Smooth muscle cell of the brain vasculature (primary cell): ENCODE measurements around the gene INHBB.
"Not testable (repeated sequence)": the region's sequence is repeated elsewhere in the genome, so short reads cannot be mapped to it uniquely, and the experiment has no call there.

Experiments
- DNase-seq: peaks from one replicate; pipeline ENCODE4 v3.0.0-alpha.2; 2012; ENCODE audit warnings: low read depth, low spot score

INHBB gene

DNA sequence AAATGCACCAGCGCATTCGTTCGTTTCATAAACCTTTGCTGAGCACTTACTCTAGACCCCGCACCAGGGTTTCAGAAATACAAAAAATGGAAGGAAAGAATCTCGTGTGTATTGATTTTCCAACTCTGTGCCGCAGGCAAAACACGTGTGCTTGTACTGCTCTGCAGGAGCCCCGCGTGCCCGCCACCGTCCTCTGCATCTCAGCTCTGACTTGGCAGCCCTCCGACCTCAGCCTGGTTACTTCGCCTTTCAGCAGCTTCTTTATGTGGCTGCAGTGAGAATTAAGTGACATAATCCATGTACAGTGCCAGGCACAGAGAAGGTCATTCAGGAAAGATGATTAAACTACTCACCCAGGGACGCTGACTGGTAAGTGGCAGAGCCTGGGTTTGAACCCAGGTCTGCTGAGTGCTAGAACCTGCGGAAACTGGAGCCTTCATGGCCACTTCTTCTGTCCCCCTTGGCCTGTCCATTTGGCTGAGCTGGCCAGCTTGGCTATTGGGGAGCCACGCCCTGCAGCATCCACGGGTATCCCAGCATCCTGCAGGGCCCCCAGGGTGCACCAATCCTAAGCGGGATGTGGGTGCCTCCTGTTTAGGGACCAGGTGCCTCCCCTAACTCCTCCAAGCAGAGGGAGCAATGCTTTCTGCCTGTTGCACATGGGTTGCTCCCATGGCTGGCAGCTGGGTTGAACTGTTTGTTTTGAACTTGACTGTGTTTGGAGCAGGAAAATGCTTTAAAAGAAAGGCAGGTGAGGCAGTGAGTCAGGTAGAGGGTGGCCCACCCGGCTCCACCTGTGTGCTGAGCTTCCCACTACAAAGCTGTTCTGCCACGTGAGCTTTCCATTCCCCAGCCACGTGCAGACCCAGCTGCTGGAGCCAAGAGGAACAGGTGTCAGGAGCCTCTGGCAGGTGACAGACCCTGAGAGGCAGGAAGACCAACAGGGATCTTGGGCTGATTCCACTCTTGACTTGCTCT, 34.3 kb downstream of the INHBB start:
- no peak for DNase-seq

DNA sequence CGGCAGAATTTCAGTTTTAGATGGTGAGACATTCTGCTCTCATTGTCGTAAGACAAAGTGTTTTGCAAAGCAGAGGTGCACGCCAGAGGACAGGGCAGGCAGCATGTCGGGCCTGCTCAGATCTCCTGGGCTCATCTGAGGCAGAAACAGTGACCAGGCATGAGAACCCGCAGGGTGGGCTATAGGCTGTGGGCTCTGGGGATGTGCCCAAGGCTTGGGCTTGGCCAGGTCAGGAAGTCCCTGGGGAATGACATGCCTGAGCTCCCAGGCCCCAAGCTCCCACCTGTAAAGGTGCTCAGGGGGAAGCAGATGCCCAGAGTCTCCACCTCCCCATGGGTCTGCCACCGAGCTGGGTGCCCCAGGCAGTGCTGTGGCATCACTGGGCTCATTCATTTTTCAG, 35.3 kb downstream of the INHBB start:
- DNase-seq: no peak

DNA sequence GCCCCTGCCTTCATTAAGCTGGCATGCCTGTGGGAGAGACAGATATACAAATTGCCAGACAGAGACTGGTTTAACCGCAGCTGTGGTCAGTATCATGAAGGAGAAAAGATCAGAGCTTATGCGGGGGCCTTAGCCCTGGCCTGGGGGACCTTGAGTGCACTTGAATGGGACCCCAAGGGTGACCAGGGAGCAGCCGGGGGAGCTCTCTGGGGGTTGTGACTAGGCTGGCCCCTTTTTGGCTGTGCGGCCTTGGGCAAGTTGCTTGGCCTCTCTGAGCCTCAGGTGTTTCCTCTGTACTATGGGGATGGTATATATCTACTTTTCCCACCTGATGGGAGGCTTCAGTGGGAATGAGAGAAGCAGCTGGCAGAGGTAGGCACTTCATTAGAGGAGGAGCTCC, 35.7 kb downstream of the INHBB start:
- DNase-seq: no peak

DNA sequence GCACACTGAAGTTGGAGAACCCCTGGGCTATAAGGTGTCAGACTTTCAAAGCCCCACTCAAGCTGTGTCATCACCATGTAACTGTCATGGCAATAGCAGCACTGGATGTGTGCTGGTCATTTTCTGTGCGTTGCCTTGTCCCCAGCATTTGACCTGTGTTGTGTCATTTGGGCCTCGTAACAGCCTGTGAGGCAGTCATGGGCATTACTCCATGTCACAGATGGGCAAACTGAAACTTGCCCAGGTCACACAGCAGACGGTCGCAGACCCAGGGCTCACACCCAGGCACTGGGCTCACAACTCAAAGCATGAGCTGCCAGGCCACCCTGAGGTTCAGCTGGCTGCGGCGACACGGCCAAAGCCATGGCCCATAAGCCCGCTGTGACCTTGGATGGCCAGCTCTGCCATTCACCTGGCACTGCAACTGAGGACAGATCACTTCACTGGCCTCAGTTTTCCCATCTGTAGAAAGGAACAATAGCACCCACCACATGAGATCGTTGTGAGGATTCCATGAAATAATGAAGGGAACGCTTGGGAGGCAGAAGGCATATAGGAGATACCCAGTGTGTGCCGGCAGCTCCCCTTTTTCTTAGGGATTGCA, 36.7 kb downstream of the INHBB start:
- DNase-seq: no peak

DNA sequence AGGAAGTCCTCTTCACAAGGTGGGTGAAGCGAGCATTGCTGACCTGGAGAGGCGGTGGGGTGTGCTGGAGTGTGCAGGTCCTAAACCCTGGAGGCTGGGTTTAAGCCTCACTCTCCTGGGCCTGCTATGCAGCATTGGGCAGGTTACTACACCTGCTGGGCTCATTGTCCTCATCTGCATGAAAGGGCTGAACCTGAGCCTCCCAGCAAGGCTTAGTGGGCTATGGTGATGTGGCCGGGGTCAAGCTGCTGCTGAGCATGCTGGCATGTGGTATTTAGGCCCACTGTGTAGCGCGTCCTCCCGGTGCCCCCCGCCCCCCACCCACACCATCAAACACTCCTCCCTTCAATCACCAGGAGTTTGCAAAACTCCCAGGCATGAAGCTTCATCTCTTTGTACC, 37.3 kb downstream of the INHBB start:
- DNase-seq: no peak

DNA sequence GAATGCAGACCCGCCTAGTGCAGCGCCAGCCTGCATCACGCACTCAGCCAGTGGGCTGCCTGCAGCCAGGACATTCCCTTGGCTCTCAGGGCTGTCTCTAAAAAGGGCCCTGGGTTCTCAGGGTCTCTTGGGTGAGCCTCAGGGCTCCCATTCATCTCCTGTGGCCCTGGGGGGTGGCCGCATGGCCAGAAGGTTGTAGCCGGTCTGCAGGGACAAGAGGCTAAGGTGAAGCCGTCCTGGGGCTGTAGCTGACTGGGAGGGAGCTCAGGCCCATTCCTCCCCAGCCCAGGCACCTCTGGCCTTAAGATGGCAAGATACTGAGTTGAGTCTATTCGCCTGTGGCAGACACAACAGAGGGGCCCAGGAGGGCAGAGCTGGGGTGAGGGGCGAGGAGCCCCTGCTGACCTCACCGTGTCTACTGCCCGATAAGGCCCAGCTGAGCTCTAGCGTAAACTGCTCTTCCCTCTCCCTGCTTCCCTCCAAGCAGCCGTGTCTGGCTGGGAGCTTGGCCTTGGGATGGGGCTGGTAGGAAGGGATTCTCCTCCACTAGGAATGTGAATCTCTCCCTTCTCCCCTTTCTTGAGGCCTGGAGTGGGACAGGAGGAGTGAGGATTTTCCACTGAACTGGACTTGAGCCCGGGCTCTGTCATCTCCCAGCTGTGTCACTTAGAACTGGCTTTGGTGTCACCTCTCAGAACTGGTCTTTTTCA, 37.9 kb downstream of the INHBB start:
- DNase-seq: no peak

DNA sequence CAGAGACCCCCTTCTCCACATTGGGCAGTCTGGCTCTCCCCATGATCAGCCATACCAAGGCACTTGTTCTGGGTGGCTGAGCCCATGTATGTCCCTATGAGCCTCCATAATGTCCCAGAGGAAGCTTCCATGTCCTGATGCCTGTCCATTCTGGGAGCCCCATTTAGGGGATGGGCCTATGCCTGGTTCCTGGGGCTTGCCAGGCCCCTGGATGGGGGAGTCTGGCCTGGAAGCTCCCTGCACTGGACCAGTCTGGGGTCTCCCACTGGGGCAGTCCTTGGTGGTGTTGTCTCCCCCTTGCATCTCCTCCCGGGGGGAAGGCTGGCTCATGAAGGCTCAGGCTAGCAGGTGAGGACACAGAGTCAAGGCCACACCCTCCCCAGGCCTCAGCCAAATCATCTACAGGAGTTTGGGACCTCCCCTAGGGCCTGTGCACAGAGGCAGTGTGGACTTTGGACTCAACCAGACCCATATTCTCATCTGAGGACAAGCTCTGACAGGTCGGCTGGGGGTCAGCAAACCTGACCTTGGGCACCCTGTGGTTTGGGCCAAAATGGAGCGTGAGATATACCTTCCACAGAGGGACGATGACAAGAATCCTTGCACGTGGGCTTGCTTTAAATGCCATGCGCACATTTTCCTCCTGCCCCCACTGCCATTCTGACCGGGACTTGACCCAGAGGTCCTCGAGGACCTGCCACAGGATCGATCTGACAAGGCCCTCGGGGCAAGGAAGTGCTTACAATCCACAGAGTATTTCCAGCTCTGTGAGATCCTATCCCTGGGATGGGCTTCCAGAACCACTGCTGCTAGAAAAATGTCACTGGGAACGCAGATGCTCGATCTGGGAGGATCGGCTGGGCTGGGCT, 38.8 kb downstream of the INHBB start:
- DNase-seq: no peak

DNA sequence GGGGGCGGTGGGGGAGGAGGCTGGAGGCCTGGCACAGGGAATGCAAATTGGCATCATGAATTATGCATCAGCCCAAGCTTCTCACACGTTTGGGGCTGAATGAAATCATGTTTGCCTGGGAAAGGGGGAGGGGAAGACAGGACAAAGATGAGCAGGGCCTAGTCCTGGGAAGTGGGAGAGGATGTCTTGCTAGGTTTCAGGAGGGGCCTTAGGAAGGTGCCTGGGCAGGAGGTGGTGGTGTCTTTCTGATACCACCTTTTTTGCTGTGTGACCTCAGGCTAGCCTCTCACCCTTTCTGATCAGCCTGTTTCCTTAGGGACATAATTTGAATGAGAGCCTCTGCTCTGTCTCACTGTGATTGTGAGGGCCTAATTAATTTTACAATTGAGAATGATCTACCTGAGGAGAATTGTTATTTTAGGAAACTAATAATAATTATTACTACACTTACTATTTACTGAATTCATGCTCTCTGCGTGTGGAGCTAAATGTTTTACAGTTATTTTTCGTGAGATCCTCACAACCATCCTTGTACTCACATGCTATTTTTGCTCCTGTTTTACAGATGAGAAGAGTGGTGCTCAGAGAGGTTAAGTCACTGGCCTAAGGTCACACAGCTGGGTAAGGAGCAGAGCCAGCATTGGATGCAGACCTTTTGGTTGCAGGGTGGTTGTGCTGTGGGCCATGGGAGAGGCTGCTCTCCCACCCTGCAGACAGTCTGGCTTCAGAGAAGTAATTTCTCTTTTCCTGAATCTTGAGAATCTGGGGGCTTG, 39.6 kb downstream of the INHBB start:
- no peak for DNase-seq

DNA sequence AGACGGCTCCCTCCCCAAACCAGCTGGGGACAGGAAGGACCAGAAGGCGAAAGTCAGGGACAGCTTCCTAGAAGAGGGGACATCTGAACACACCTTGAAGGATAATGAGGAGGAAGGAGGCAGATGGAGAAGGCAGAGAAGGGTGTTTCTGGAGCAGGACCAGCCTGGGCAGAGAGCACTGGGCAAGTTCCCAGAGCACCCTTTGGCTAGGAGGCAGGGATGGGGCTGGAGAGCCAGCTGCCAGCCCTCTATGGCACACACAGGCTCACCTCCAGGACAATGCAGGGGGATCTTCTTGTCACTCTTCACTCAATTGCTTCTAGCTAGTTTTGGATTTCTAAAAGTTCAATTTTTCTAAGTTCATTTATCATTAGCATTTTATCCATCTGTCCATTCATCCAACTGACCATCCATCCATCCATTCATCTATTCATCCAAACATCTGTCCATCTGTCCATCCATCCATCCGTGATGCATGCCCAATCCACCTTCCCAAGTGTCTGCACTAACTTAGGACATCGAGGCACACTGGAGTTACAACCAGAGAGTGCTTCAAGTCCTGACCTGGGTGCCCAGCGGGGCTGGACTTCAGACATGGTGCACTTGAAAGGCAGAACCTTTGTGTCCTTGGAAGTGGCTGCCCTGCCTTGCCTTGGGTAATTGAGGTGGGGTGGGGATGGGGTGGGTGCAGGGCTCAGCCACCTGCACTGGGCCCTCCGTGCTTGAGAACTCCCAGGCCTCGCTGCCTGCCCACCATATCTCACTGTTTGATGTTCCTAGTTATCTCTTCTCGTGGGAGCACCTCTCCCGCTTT, 42.5 kb downstream of the INHBB start:
- DNase-seq: no peak

DNA sequence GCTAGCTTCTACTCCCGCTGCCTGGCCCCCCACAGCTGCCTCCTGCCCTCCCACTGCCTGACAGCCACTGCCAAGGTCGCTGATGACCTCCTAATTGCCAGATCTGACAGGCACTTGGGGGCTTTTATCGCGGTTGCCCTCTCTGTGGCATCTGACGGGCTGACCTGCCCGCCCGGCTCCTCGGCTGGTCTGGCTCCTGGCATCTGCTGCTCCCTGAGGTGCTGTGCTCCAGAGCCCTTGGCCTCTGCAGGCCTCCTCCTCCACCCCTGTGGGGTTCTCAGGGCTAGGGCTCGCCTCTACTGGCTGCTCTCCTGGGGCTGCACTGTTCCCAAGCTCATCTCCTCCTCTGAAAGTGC, 43.1 kb downstream of the INHBB start:
- no peak for DNase-seq

DNA sequence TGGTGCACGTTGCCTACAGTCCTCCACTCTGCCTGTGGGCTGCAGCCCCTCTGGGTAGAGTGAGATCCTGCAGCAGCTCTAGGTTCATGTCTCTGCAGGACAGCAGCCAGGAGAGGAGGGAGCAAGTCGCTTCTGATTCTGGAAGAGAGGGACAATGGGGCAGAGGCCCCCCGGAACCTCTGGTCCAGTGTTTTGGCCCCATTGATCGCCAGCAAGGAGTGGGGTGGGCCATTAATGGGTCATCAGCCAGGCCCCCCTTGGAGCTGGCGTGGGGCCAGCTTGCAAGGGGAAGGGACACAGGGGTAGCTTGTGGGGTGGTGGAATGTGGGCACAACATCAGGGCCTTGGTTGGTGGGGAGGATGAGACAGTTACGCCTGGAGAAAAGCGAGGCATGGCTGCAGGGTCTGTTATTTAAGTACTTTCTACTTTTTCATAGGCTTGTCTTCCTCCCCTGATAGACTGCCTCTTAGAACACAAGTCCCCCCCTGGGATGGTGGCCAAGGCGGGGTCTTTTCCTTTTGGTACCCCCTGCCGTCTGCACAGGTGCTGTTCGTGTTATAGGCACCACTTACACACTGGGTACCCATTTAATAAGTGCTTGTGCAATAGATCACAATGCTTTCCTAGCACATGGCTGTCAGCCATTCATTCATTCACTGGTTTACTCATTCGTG, 44.6 kb downstream of the INHBB start:
- DNase-seq: no peak

DNA sequence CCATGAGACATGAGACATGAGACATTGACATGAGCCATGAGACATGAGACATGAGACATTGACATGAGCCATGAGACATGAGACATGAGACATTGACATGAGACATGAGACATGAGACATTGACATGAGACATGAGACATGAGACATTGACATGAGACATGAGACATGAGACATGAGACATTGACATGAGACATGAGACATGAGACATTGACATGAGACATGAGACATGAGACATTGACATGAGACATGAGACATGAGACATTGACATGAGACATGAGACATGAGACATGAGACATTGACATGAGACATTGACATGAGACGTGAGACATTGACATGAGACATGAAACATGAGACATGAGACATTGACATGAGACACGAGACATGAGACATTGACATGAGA, 45.4 kb downstream of the INHBB start:
- DNase-seq: not testable (repeated sequence)

DNA sequence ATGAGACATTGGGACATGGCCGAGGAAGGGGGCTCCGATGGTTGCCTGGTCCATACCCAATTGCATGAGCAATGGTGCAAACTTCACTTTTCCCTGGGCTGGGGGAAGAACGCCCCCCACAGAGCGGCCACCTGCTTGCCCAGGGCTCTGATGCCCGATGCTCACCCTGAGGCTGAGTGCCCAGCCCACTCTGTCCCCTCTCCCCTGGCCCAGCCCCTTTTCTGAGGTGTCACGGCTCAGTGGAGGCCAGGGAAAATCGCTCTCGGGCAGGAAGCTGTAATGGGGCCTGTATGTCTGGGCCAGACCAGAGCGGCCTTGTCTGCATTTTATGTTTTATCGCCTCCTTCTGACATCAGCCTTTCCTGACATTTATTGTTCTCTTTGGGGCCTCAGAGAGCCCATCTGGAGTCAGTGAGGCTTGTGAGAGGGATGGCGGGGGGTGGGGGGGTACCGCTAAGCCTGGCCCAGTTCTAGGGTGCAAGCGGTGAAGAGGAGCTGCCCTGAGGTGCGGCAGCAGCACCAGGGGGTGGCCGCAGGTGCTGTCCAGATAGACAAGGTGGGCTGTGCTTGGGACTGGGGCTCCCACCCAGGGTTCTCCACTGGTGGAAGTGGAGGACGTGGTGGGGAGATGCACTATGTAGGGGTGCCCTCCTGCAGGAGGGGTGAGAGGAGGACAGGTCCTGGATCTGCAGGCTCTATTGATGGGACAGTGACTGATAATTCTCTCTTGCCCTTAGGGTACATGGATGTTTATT, 46.2 kb downstream of the INHBB start:
- no peak for DNase-seq

DNA sequence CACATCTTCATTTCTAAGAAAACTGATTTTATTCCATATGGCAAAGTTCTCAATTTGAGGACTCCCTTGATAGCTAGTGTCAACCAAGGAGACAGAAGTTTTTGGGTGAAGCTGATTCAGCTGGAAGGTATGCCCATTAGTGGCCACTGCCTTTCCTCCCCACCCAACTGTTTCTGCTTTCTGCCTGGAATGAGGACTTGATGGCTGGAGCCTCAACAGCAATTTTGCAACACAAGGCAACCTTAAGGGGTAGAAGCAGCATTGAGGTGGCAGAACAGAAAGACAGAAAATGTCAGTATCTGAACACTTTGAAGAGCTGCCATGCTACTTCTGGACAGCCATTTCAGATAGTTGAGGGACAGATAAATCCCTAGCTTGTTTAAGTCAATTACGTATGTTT, 47.0 kb downstream of the INHBB start:
- DNase-seq: no peak

DNA sequence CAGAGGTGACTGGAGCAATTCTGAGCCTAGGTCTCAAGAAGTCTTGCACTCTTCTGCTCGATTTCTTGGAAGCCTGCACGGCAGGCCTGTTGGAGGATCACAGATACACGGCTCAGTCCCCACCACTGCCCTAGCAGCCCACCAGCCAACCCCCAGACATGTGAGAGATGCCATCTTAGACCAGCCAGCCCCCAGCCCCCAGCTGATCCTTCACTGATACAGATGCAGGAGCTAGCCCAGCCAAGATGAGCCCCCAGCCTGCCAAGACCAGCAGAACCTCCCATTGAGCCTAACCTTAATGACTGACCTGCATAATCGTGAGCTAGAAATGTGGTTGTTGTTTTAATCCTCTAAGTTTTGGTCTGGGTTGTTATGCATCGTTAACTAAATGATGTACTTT, 47.5 kb downstream of the INHBB start:
- no peak for DNase-seq

DNA sequence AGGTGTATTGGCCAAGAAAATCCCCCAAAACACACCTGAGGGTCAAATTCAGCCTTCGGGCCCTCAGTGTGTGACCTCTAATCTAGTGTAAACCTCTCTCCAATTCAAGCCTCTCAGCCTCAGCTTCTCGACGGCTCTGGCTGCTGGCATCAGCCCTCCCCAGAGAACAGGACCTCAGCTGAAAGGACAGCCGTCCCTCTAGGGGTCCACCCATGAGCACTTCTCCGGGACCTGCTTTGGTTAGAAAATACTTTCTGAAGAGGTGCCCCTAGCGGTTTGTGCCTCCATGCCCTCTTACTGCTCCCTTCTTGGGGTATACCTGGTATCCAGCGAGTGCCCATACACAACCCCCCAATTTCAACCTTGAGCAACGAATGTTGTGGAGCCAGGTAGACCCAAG, 48.8 kb downstream of the INHBB start:
- DNase-seq: no peak

DNA sequence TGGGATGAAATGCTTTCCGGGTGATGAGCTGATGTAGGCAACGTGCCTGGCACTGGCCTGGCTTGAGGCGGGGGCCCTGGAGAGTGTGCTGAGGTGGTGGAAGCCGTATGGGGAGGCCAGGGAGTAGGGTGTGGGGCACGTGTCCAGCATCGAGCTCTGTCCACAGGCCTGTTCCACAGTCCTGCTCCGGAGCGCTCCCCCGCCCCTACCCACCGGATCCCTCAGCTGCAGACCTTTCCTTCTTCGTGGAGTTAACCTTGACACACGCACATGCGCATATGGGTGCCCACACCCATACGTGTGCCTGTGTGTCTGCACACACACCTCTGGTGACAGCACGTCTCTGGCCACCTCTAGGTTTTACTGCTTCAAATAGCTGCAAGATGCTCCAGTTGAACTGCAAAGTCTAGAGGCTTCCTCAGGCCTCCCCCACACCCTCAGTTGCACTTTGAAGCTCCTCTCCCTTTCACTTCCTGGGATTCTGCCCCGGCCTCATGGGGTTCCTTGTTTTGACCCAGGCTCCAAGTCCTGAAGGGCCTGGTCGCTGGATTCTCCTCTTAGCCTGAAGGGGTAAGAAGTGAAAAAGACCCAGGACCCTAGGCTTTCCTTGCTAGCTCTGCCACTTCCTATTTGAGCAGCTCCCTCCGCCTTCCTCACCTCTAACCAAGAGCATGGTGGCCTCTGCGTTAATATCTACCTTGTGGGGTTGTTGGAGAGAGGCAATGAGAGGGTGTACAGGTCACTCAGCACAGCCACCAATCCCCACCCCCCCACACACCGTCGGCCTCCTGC, 49.5 kb downstream of the INHBB start:
- no peak for DNase-seq
